GM23338 (cell line): Measurements from ENCODE around the gene MYOZ2.

Source experiments
- CREB1 ChIP-seq: fragments of 250-450 bp; sonication (Bioruptor Pico); IDR thresholded peaks from 2 replicates; pipeline ENCODE4 v1.5.0; 2020; ENCODE audit warnings: low read depth, mild to moderate bottlenecking, moderate library complexity
- CTCF ChIP-seq, 2 experiments: fragments of 200-600 bp in 1 of 2; sonication (generic) in 1 of 2; conservative IDR thresholded peaks; 2 replicates each; pipeline versions ENCODE4 v1.5.1 to v1.6.1; 2016 to 2017; ENCODE audit warnings: antibody characterized with exemption in 2 of 2, low read depth in 2 of 2, mild to moderate bottlenecking in 2 of 2, moderate library complexity in 1 of 2
- ETS1 ChIP-seq: IDR thresholded peaks from 2 replicates; pipeline ENCODE4 v1.6.1; 2016; ENCODE audit warnings: antibody characterized with exemption
- EZH2 ChIP-seq: fragments of 200-600 bp; sonication (generic); IDR thresholded peaks from one replicate; pipeline ENCODE4 v1.8.0; 2017; ENCODE audit warnings: antibody characterized with exemption, mild to moderate bottlenecking, low read depth; ENCODE audit not compliant: unreplicated experiment
- EZH2phosphoT487 ChIP-seq: fragments of 200-600 bp; sonication (generic); IDR thresholded peaks from one replicate; pipeline ENCODE4 v1.8.1; 2018; ENCODE audit warnings: antibody characterized with exemption; ENCODE audit not compliant: unreplicated experiment
- JUNB ChIP-seq: IDR thresholded peaks from one replicate; pipeline ENCODE4 v1.6.1; 2016; ENCODE audit warnings: antibody characterized with exemption; ENCODE audit not compliant: unreplicated experiment
- NANOG ChIP-seq: IDR thresholded peaks from 2 replicates; pipeline ENCODE4 v1.6.1; 2016; ENCODE audit warnings: antibody characterized with exemption, borderline replicate concordance
- POLR2AphosphoS5 ChIP-seq: IDR thresholded peaks from 2 replicates; pipeline ENCODE4 v1.6.1; 2016; ENCODE audit warnings: antibody characterized with exemption, low read depth
- REST ChIP-seq: IDR thresholded peaks from one replicate; pipeline ENCODE4 v1.6.1; 2018; ENCODE audit warnings: antibody characterized with exemption; ENCODE audit not compliant: unreplicated experiment
- STAT1 ChIP-seq: IDR thresholded peaks from one replicate; pipeline ENCODE4 v1.6.1; 2016; ENCODE audit warnings: antibody characterized with exemption; ENCODE audit not compliant: unreplicated experiment
- ZNF114 ChIP-seq: fragments of 250-450 bp; sonication (Bioruptor Pico); IDR thresholded peaks from 2 replicates; pipeline ENCODE4 v1.5.0; 2020; ENCODE audit warnings: mild to moderate bottlenecking, moderate library complexity
- ZNF331 ChIP-seq: fragments of 250-450 bp; sonication (Bioruptor Pico); IDR thresholded peaks from 2 replicates; pipeline ENCODE4 v1.5.0; 2020; ENCODE audit warnings: low read depth, mild to moderate bottlenecking, moderate library complexity
- ZNF462 ChIP-seq: fragments of 250-450 bp; sonication (Bioruptor Pico); IDR thresholded peaks from 2 replicates; pipeline ENCODE4 v1.5.0; 2020; ENCODE audit warnings: mild to moderate bottlenecking, moderate library complexity

- TF ChIP-seq EZH2 (no peak), CTCF (conservative IDR thresholded peaks at IDR 0.05; ENCODE audit: low read depth in 2 of 2) (no peak; a peak in 2 of 4 replicates), EZH2phosphoT487 (no peak), REST (no peak), CREB1 (CRISPR knock-in tag) (no peak), JUNB (no peak), POLR2AphosphoS5 (no peak), ZNF331 (no peak), ETS1 (no peak), ZNF114 (CRISPR knock-in tag) (no peak), ZNF462 (no peak), NANOG (no peak), STAT1 (no peak)
Measured at GRCh38 chr4:119136546-119136945, 914 bp downstream of the MYOZ2 start.
